Stimulated activated CD8-positive, alpha-beta memory T cell treated with anti-CD3 and anti-CD28 coated beads, Interleukin-7, amount 100 ng/mL, for 48 hours (primary cell): Measurements from ENCODE around the gene ELFN1.
"Not testable (repeated sequence)": the region's sequence is repeated elsewhere in the genome, so short reads cannot be mapped to it uniquely, and the experiment has no call there.

Experiments used
- DNase-seq, 2 donors: peaks; one replicate each; pipeline ENCODE4 v3.0.0-alpha.2; 2020; ENCODE audit warnings: low read depth in 1 of 2; ENCODE audit errors: extremely low read depth in 1 of 2

Gene ELFN1

DNA sequence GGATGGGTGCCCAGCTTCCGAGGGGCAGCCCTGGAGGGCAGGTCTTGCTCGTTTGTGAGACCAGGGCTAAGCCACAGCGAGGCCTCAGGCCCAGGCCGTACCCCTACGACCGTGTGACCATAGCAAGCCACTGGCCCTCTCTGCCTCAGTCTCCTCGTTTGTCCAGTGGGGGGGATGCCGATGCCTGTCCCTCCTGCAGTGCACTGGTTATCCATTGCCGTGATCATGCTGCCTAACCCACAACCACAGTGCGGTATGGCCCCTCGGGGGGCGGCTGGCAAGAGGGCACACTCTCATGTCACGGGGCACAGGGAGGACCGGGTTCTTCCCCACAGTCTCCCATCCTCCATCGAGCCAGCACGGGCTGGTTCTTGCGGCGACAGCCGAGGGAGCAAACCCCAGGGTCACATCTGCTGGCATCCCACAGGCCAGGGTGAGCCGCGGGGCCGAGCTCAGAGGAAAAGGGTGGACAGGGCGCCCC lies 80.5 kb downstream of the ELFN1 start:
- DNase-seq = no peak

DNA sequence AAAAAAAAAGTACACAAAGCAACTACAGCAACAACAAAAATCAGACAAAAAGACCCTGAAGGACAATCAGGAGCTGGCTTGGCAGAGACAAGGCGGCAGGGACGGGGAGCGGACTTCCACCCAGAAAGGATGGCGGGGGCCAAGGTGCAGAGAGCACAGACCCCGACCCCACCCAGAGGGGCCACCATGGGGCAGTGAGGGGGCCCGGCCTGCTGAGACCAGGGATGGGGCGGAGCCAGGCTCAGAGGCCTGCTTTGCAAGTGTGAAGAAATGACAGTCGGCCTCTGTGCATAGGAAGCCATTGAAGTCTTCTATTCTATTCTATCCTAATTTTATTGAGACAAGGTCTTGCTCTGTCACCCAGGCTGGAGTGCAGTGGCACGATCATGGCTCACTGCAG lies 82.0 kb downstream of the ELFN1 start:
- no peak for DNase-seq

DNA sequence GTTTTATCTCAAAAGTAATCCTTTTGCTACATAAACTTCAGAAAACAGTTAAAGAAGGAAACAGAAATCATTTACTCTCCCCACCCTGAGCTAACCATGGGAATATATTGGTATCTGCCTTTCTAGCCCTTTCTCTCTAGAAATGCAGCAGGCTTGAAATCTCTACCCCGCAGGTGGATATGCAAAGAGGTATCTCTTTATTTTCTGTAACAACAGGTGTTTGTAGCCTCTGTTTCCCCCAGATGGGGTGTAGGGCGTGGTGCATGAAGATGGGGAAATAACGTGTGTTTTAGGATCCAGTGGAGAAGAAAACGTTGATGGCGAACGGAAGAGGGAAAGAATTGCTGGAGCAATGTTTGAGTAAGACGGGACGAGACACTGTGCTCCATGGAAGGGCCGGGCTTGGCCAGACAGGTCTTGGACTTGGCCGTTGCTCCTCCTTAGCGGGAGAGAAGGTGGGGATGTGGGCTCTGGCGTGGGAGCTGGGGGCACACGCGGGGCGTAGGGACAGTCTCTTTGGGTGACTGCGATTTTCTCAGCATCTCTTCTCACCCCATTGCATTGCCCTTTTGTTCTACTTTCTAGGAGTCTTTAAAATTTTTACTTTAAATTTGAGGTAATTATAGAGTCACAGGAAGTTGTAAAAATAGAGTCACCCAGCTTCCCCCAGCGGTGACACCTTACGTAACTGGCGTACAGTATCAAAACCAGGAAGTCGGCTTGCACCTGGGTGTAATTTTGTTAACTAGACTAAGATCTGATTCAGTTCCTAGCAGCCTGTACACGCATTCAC lies 82.9 kb downstream of the ELFN1 start:
- no peak for DNase-seq

DNA sequence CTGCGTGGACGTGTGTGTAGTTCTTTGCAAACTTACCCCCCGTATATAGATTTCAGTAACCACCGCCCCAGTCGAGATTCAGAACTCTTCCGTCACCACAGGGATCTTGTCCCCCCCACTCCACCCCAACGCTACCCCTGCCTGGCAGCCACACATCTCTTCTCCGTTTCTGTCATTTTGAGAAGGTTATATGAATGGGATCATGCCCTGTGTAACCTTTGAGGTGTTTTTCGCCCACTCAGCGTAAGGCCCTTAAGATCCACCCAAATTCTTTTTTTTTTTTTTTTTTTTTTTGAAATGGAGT lies 83.4 kb downstream of the ELFN1 start:
- DNase-seq = no peak

DNA sequence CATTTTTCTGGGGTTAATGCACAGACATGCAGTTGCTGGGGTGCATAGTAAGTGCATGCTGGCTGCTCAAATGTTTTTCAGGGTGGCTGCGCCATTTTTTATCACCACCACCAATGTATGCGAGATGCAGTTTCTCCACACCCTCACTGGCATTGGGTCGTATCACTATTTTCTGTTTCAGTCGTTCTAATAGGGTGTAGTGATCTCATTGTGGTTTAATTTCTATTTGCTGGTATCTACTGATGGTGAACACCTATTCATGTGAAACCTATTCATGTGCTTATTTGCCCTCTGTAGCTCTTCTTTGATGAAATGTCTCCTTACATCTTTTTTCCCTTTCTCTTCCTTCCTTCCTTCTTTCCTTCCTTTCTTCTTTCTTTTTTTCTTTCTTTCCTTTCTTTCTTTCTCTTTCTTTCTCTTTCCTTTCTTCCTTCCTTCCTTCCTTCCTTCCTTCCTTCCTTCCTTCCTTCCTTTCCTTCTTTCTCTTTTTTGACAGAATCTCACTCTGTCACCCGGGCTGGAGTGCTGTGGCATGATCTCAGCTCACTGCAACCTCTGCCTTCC lies 84.3 kb downstream of the ELFN1 start:
- no peak for DNase-seq

DNA sequence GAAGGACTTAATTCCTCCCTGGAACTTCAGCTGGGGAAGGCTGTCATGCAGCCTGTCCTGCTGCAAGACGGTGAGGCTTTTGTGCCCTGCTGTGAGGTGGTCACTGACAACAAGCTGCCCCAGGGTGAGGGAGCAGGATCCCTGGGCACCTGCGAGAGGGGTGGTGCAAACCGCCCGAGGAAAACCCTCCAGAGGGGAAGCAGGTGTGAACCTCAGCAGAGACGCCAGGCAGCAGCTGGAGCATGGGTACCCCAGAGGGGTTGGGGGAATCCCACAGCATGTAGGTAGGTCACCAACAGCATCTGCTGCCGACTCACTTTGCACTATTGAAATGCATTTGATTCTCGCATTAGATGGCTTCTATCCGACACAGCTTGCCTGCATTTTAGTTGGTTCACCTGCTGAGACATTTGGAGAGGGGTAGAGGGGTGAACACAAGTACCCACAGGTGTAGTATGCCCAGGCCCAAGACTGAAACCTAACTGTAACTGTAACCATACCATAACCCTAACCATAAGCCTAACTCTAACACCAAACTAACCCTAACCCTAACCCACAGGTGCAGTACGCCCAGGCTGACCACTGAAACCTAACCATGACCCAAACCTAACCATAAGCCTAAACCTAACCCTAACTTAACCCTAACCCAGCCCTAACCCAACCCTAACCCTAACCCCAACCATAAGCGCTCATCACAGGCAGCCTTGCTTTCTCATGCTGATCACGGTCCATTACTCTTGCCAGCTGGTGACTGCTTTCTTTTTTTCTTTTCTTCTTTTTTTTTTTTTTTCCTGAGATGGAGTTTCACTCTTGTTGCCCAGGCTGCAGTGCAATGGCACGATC lies 85.9 kb downstream of the ELFN1 start:
- DNase-seq = no peak

DNA sequence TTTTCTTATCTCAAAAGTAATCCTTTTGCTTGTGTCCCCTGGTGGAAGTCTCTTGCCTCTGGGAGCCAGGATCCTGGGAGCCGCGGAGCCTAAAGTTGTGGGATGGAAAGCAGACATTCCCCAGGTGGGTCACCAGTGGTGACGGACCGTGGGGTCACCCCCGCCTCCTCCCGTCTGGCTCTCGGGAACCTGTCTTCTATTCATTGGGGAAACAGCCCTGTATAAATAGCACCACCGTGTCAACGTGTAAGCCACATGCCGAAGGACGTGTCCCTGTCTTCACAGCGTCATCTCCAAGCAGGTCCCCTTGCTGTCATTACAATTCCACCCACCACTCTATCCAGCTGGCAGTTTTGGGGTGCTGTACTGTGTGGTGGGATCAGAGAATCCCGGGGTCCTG lies 87.5 kb downstream of the ELFN1 start:
- DNase-seq = no peak

DNA sequence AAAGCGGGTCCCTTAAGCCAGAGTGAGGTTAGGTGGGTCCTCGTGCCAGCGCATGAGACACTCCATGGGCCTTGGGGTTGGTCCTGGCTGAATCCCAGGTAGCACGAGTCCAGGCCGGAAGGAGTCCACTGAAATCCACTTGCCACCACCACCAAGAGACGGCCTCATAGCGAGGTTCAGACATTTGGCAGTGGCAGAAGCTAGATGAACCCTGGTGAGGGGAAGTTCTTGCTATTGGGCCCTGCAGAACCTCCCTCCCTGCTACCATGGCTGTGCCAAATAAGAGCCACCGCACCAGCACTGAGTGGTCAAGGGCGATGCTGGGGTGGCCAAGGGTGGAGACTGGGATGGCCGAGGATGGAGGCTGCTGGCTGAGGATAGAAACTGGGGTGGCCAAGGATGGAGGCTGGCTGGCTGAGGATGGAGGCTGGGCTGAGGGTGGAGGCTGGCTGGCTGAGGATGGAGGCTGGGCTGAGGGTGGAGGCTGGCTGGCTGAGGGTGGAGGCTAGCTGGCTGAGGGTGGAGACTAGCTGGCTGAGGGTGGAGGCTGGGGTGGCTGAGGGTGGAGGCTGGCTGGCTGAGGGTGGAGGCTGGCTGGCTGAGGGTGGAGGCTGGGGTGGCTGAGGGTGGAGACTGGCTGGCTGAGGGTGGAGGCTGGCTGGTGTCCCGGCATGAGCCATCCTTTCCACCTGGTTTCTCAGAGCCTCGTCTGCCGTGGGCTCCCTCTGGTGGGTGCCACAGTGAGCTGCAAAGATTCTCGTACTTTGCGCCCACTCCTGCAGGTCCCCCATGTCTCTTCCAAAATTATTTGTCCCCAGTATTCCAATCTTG lies 88.2 kb downstream of the ELFN1 start:
- DNase-seq = no peak

DNA sequence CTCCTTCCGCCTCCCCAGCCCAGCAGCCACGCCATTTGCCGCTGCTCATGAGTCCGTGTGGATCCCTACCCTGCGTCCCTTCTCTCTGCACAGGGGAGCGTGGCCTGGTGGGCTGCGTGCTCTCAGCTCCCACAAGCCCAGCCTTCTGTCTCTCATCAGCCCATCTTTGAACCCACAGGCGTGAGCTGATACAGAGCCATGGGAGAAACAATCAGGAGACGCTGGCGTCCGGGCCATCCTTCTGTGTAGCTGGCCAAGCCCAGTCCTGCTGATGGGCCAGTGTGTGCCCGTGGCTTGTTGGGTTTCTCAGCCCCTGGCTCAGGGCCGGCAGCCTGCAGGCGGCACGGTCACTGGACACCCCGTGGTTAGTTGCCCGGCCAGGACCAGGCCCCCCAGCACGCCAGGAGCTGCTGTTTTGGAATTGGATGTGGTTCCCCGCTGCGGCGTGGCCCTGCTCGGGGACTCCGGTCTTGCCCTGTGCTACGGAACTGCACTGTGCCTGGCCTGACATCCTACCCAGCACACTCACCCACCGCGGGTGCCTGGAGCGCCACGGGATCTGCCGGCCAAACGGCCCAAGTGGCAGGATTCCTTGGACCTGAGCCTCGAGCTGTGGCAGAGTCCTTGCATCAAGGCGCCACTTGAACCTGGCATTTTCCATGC lies 88.9 kb downstream of the ELFN1 start:
- DNase-seq = no peak

DNA sequence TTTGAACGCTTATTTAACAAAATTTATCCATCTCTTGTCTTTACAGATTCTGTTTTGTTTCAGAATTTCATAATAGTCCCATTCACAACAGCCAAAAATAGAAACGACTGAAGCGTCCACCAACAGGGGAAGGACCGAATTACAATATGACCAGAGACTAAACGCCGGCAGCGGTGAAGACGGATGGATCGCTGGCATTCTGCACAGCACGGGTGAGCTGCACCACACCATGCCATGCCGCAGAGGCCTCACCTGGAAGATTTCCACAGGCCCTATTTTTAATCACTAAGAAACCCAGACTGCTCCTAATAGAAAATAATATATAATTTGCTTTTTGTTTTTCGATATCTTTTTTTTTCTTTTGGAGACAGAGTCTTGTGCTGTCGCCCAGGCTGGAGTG lies 91.0 kb downstream of the ELFN1 start:
- DNase-seq = no peak

DNA sequence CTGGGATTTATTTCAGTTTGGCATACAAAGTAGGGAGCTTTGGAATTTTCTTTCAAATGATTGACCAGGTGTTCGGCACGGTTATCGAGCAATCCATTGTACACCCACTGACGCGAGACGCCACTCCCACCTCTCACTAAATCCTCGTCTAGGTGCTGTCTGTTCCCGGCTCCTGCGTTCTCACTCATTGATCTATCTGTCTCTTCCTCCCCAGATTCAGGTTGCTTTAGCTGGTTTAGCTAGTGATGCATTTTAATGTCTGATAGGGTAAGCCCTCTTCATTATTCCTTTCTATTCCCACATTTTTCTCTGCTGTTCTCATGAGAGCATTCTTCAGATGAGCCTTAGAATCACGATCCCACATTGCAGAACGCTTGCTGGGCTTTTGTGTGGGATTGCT lies 91.7 kb downstream of the ELFN1 start:
- DNase-seq = no peak

DNA sequence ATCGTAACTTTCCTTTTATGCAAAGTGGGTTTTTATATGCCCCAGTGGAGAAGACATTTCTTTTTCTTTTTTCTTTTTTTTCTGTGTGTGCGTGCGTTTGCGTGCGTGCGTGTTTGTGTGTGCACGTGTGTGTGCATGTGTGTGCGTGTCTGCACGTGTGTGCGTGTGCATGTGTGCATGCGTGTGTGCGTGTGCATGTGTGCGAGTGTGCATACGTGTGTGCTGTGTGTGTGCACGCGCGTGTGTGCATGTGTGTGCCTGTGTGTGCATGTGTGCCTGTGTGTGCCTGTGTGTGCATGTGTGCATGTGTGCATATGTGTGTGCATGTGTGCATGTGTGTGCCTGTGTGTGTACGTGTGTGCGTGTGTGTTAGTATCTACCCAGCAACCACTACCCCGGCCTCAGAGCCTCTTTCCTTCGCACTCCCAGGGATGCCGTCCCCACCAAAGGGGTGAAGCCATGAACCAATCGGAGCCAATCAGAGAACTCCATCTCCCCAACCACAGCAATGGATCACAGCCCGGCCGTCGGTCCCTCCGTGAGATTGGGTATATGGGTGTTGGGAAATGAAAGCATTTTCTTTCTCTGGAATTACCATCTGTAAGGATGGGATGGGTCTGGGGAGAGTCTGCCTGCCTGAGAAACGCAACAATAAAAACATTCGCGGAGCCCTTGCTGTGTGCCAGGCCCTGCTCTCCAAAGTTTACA lies 92.3 kb downstream of the ELFN1 start:
- DNase-seq = no peak

DNA sequence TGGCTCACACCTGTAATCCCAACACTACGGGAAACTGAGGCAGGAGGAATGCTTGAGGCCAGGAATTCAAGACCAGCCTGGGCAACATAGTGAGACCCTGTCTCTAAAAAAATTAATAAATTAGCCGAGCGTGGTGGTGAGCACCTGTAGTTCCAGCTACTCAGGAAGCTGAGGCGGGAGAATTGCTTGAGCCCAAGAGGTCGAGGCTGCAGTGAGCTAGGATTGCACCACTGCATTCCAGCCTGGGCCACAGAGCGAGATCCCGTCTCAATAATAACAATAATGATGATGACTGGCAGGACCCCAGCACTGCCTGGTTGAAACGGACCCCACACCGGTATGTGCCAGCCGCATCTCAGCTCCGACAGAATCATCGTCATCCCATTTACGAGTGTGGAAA lies 93.0 kb downstream of the ELFN1 start:
- DNase-seq = no peak

DNA sequence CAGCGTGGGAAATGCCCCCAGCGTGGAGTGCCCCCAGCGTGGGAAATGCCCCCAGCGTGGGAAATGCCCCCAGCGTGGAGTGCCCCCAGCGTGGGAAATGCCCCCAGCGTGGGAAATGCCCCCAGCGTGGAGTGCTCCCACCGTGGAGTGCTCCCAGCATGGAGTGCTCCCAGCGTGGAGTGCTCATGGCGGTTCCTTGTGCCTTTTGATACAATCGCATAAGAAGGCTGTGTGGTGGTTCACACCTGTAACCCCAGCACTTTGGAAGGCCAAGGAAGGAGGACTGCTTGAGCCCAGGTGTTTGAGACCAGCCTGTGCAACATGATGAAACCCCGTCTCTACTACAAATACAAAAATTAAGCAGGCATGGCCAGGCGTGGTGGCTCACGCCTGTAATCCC lies 93.8 kb downstream of the ELFN1 start:
- DNase-seq = not testable (repeated sequence)

DNA sequence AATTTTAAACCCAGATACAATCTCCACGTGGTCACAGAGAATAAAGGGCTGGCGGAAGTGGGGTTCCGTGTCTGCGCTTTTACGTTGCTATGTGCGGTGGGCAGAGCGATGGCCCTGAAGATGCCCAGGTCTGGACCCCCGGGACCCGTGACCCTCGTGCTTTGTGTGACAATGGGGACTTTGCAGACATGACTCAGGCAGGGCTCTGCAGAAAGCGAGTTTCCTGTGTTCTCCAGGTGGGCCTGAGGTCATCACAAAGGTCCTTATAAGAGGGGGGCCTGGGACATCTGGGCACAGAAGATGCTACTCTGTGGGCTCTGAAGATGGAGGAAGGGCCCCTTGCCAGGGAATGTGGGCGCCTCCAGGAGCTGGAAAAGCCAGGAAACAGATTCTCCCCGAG lies 95.3 kb downstream of the ELFN1 start:
- DNase-seq = no peak

DNA sequence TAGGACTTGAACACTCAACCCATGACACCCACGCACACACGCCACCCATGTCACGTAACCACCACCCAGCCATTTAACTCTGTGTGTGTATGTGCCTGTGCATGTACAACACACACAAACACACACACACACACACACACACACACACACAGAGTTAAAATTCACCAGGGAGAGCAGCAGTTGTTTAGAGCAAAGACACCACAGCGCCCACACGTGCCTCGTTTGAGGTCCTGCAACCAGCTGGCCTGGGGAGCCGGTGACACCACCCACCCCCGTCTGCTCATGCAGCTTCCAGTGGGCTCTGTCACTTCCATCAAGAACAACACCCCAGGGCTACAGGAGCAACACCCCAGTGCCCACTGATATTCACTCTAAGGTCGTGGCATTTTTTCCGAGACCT lies 97.4 kb downstream of the ELFN1 start:
- DNase-seq = no peak

DNA sequence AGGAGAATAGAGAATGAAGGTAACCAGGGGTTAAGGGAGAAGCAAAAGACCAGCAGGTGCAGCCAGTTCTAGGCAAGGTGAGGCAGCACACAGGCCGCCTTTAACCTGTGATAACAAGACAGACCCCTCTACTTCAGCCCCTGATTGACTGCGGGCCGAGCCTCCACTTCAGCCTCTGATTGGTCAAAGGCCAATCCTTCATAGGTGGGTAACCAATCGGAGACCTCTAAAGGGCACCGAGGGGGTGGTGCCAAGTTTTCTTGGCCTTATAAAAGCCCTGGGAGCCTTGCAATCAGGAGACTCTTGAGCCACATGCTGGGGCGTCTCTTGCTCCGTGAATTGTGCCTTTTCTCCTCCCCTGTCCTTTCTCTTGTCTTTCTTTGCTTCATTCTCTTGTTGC lies 98.8 kb downstream of the ELFN1 start:
- no peak for DNase-seq

DNA sequence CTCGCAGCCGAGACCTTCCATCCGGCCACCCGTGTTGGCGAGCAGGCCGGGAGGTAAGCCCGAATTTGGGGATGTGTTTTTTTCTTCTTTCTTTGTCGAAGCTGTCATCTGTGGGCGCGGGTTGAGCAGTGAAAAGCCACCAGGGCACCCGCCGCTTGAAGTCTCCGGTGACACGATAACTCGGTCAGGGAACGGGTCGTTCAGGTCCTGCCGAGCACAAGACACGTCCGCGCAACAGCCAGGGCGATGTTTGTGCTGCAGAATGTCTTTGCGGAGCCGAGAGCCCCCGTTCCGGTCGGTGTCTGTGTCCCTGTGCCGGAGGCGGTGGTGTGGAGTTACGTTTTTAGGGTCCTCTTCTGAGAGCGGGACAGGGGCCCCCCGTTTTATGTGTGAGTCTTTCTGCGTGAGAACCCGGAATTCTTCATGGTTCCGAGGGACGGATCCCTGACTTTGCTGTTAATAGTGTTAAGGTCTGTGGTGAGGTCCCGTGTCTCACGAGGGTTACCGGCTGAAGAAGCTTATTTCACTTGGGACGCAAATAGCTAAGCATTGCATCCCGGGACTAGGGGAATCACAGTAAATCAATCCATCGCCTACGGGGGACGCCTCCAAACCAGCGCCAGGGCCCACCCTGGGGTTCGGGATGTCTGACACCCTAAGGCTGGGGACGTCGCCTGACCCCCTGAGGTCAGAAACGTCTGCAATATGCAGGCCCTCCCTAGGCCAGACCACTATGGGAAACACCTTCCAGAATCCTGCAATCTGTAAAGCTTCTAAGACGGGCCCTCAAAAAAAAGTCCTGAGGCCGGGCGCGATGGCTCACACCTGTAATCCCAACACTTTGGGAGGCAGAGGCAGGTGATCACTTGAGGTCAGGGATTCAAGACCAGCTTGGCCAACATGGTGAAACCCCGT lies 99.5 kb downstream of the ELFN1 start:
- no peak for DNase-seq

DNA sequence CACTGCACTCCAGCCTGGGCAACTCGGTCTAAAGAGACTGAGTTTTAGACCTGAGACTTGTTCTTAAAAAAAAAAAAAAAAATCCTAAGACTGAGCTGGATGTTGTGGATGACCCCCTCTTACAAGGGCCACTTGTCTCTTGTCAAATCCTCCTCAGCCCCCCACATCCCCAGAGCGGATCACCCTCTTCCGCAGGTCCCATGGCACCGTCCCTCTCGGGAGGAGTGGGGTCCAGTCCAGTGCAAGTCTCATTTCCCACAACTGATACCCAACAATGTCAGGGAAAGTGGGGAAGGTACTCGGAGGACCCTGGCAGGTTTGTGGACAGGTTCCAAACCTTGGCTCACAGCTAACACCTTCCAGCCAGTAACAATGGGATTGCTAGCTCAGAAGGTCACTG lies 100.3 kb downstream of the ELFN1 start:
- DNase-seq = no peak
